K562 (cell line): ENCODE data around the gene GSG1L2. TPM values are rescaled to one million over a fixed set of nuclear protein-coding genes. Genes with fewer than 3 reads are reported as not detected.

Experiments used
- ATAC-seq: fragments of 200-7000 bp; cut with Tn5 transposase; 3 replicates; pipeline ENCODE4 v1.9.1; 2020; ENCODE audit warnings: moderate library complexity
- BruUV-seq: library from RNA; stranded (reverse); fragments of 400-500 nt; replicated peaks from 2 replicates; lab custom pipeline; 2021; lab: Mats Ljungman, UMichigan
- CTCF ChIA-PET: fragments of 300-600 bp; formaldehyde crosslinking; extraction: SDS; loops from one replicate; lab custom pipeline; 2021; ENCODE audit warnings: low intra/inter-chr PET ratio; lab: Yijun Ruan, JAX
- POLR2A ChIA-PET: fragments of 300-600, 350-650 bp; sonication (Branson Sonifier 250); formaldehyde crosslinking; extraction: SDS; loops from one replicate; lab custom pipeline; 2021; ENCODE audit warnings: antibody characterized with exemption, inconsistent platforms; lab: Yijun Ruan, JAX
- DNase-seq, 4 experiments: peaks; one replicate each; pipeline versions ENCODE4 v3.0.0 to v3.0.0-alpha.2; 2011 to 2018; ENCODE audit warnings: low spot score in 3 of 4, mixed read lengths in 3 of 4; ENCODE audit errors: extremely low read depth in 1 of 4
- FAIRE-seq: peaks from 2 replicates; lab custom pipeline; 2011; peaks lifted over from hg19 to GRCh38; lab: Jason Lieb, UNC
- H2AFZ ChIP-seq: 2 replicates; pipeline ENCODE4 v1.6.0; 2011; ENCODE audit warnings: low read depth, low read length, control low read depth, inconsistent platforms
- H3K27ac ChIP-seq: fragments of 200-600 bp; 3 replicates; pipeline ENCODE4 v1.8.0; 2011; ENCODE audit warnings: low read depth, mild to moderate bottlenecking, control low read depth, inconsistent platforms, low read length, moderate library complexity, mixed read lengths; ENCODE audit errors: extremely low read depth
- H3K27me3 ChIP-seq, 2 experiments: fragments of 300-600 bp in 1 of 2; 2 replicates in 1 of 2; 3 replicates in 1 of 2; pipeline versions ENCODE4 v1.6.0 to v1.8.0; 2011; ENCODE audit warnings: inconsistent platforms in 2 of 2, low read length in 2 of 2, mild to moderate bottlenecking in 1 of 2, mixed read lengths in 1 of 2, moderate library complexity in 1 of 2; ENCODE audit not compliant: control insufficient read depth in 2 of 2, insufficient read depth in 2 of 2
- H3K36me3 ChIP-seq: fragments of 300-600 bp; 3 replicates; pipeline ENCODE4 v1.8.0; 2011; ENCODE audit warnings: mild to moderate bottlenecking, low read length, inconsistent platforms; ENCODE audit not compliant: control insufficient read depth, insufficient read depth
- H3K4me1 ChIP-seq, 2 experiments: fragments of 200-600 bp in 1 of 2; replicated peaks in 1 of 2; 2 replicates in 1 of 2; 3 replicates in 1 of 2; pipeline versions ENCODE4 v1.5.1 to v1.8.0; 2011; ENCODE audit warnings: inconsistent platforms in 2 of 2, low read length in 2 of 2, mild to moderate bottlenecking in 1 of 2, mixed read lengths in 1 of 2, moderate library complexity in 1 of 2; ENCODE audit not compliant: control insufficient read depth in 2 of 2, insufficient read depth in 2 of 2
- H3K4me2 ChIP-seq: 2 replicates; pipeline ENCODE4 v1.6.1; 2011; ENCODE audit warnings: low read length, control low read depth, inconsistent platforms, mixed read lengths; ENCODE audit not compliant: insufficient read depth
- H3K4me3 ChIP-seq: fragments of 200-600 bp; sonication (generic), shearing (Covaris generic); 2 replicates; pipeline ENCODE4 v1.5.1; 2016; ENCODE audit warnings: control low read depth, inconsistent platforms
- H3K79me2 ChIP-seq: fragments of 200-600 bp; 3 replicates; pipeline ENCODE4 v1.8.0; 2011; ENCODE audit warnings: low read length, inconsistent platforms; ENCODE audit not compliant: control insufficient read depth, insufficient read depth
- H3K9ac ChIP-seq, 2 experiments: 2 replicates each; pipeline versions ENCODE4 v1.6.0 to v1.6.1; 2011; ENCODE audit warnings: low read depth in 2 of 2, low read length in 2 of 2, control low read depth in 1 of 2, inconsistent platforms in 1 of 2, mild to moderate bottlenecking in 1 of 2, mixed read lengths in 1 of 2; ENCODE audit not compliant: insufficient read depth in 1 of 2
- H3K9me1 ChIP-seq: one replicate; pipeline ENCODE4 v1.6.0; 2011; ENCODE audit warnings: inconsistent platforms, mild to moderate bottlenecking, low read length, moderate library complexity; ENCODE audit not compliant: control insufficient read depth, insufficient read depth
- H3K9me3 ChIP-seq: replicated peaks from 2 replicates; pipeline ENCODE4 v1.5.1; 2011; ENCODE audit warnings: low read depth, low read length, inconsistent platforms; ENCODE audit not compliant: control insufficient read depth, insufficient read depth
- H4K20me1 ChIP-seq: replicated peaks from 2 replicates; pipeline ENCODE4 v1.6.1; 2011; ENCODE audit warnings: low read length, inconsistent platforms, mixed read lengths; ENCODE audit not compliant: control insufficient read depth, insufficient read depth
- CBX5 ChIP-seq: IDR thresholded peaks from 2 replicates; pipeline ENCODE4 v1.6.1; 2014; ENCODE audit warnings: low read depth, borderline replicate concordance
- CCAR2 ChIP-seq: fragments of 200-400 bp; formaldehyde crosslinking; IDR thresholded peaks from 2 replicates; pipeline ENCODE4 v1.6.1; 2017; ENCODE audit warnings: mild to moderate bottlenecking, low read depth, low read length
- DMBX1 ChIP-seq: fragments of 250-450 bp; sonication (Bioruptor Pico); IDR thresholded peaks from 2 replicates; pipeline ENCODE4 v1.8.0; 2022; ENCODE audit warnings: inconsistent platforms, mild to moderate bottlenecking, moderate library complexity, borderline replicate concordance
- FOXP4 ChIP-seq: sonication (generic); formaldehyde crosslinking; IDR thresholded peaks from 2 replicates; pipeline ENCODE4 v1.8.0; 2022; ENCODE audit warnings: mild to moderate bottlenecking, missing genetic modification reagents, borderline replicate concordance
- GABPB2 ChIP-seq: fragments of 250-450 bp; sonication (Bioruptor Pico); conservative IDR thresholded peaks from 2 replicates; pipeline ENCODE4 v1.5.1; 2021; ENCODE audit warnings: mild to moderate bottlenecking
- HMG20A ChIP-seq: fragments of 450-650 bp; formaldehyde crosslinking; conservative IDR thresholded peaks from 2 replicates; pipeline ENCODE4 v1.4.0; 2020; ENCODE audit warnings: mild to moderate bottlenecking, mixed read lengths
- PTTG1 ChIP-seq: fragments of 450-650 bp; IDR thresholded peaks from 2 replicates; pipeline ENCODE4 v1.6.1; 2016; ENCODE audit warnings: low read depth, mild to moderate bottlenecking, missing genetic modification characterization, missing compliant biosample characterization
- SIN3A ChIP-seq, 2 experiments: fragments of 150-350 bp in 1 of 2; IDR thresholded peaks; 2 replicates each; pipeline ENCODE4 v1.6.1; 2011 to 2016; ENCODE audit warnings: borderline replicate concordance in 2 of 2, low read depth in 2 of 2, low read length in 2 of 2, mild to moderate bottlenecking in 2 of 2, moderate library complexity in 2 of 2; ENCODE audit not compliant: control insufficient read depth in 1 of 2
- YY1 ChIP-seq, 3 experiments: IDR thresholded peaks; 2 replicates each; pipeline ENCODE4 v1.6.1; 2011; ENCODE audit warnings: low read length in 2 of 3, mild to moderate bottlenecking in 2 of 3, moderate library complexity in 2 of 3, borderline replicate concordance in 1 of 3, control low read depth in 1 of 3, low read depth in 1 of 3; ENCODE audit not compliant: insufficient read depth in 3 of 3, insufficient replicate concordance in 2 of 3, control insufficient read depth in 1 of 3, insufficient read length in 1 of 3; ENCODE audit errors: extremely low read depth in 1 of 3
- ZBTB11 ChIP-seq, 3 experiments: fragments of 200-800 bp in 1 of 3; fragments of 250-450 bp in 1 of 3; fragments of 450-650 bp in 1 of 3; sonication (Bioruptor Pico) in 1 of 3; sonication (Bioruptor generic) in 1 of 3; formaldehyde crosslinking in 1 of 3; IDR thresholded peaks; 2 replicates each; pipeline versions ENCODE4 v1.6.1 to v1.8.0; 2016 to 2022; ENCODE audit warnings: mild to moderate bottlenecking in 2 of 3, missing genetic modification characterization in 2 of 3, missing compliant biosample characterization in 1 of 3, moderate library complexity in 1 of 3
- ZNF324 ChIP-seq: fragments of 250-450 bp; sonication (Bioruptor Pico); IDR thresholded peaks from 2 replicates; pipeline ENCODE4 v1.4.0; 2020; ENCODE audit warnings: mild to moderate bottlenecking
- ZNF766 ChIP-seq: fragments of 200-800 bp; sonication (Bioruptor generic); conservative IDR thresholded peaks from 2 replicates; pipeline ENCODE4 v1.6.1; 2016; ENCODE audit warnings: missing genetic modification characterization, missing compliant biosample characterization
- whole genome bisulfite sequencing: fragments of 100-300 bp; shearing (Covaris generic); methylation state at CpG from one replicate; pipeline ENCODE4 v1.1.6; 2016; ENCODE audit warnings: low coverage, mixed read lengths; ENCODE audit not compliant: insufficient coverage; ENCODE audit errors: missing lambda C conversion rate; 5-methylcytosine and 5-hydroxymethylcytosine counted together
- in situ Hi-C: fragments of 300-500 bp; cut with MboI; formaldehyde crosslinking; loops from 4 replicates; pipeline ENCODE4 v1.15.0; 2018; ENCODE audit warnings: inconsistent platforms, mixed read lengths
- intact Hi-C: fragments of 100-400 bp; cut with micrococcal nuclease; formaldehyde crosslinking; loops from 2 replicates; pipeline ENCODE4 v1.14.2; 2022
- polyA plus RNA-seq, 8 experiments: library from polyadenylated mRNA; depleted of rRNA in 4 of 8; stranded (reverse) in 5 of 8; unstranded in 3 of 8; fragments of >200 nt; fragmentation: Nextera tagmentation in 2 of 8; fragmentation: Illumina TruSeq in 1 of 8; extraction: Ambion mirVana in 2 of 8; extraction: Trizol in 1 of 8; gene quantifications; 2 replicates each; pipeline versions ENCODE4 v1.2.1 to v1.2.3, GENCODE V29; 2011 to 2014; ENCODE audit warnings: inconsistent platforms in 1 of 8, missing spikeins in 1 of 8
- total RNA-seq, 7 experiments: library from RNA; depleted of rRNA in 6 of 7; stranded (reverse); fragments of >200 nt in 6 of 7; fragmentation: Illumina TruSeq in 2 of 7; extraction: Trizol in 2 of 7; gene quantifications; 2 replicates each; pipeline versions ENCODE4 v1.2.1 to v1.2.3, GENCODE V29; 2011 to 2021; ENCODE audit warnings: low replicate concordance in 1 of 7

The GSG1L2 gene
- total and polyA plus RNA-seq, 9 of the 15 experiments (the other 6 are each of a cell fraction or from before 2014, with no cell fraction given) = not detected

- in situ Hi-C loops (no loop called here), intact Hi-C loops (no loop called here)
- H3K36me3 ChIP-seq = no peaks in the 10 kb centered on the region
- FAIRE-seq = no peak
- DNase-seq = no peak
- H3K9me1 ChIP-seq = no peaks in the 10 kb centered on the region
- H4K20me1 ChIP-seq = no peaks in the 10 kb centered on the region
- no peak overlapping the region for H3K27ac ChIP-seq
- H3K9ac ChIP-seq = no peak overlapping the region
- H3K9me3 ChIP-seq = no peaks in the 10 kb centered on the region
- H2AFZ ChIP-seq = no peak overlapping the region
- TF ChIP-seq CCAR2 (no peak), GABPB2 (CRISPR knock-in tag) (no peak), CBX5 (no peak), FOXP4 (CRISPR knock-in tag) (no peak), ZNF324 (CRISPR knock-in tag) (no peak), DMBX1 (CRISPR knock-in tag) (no peak), PTTG1 (tag) (no peak), HMG20A (CRISPR knock-in tag) (no peak), ZNF766 (CRISPR knock-in tag) (no peak), YY1 (IDR thresholded peaks at IDR 0.05; ENCODE audit: borderline replicate concordance in 1 of 3, control insufficient read depth in 1 of 3, extremely low read depth in 1 of 3, insufficient read depth in 3 of 3, insufficient read length in 1 of 3, insufficient replicate concordance in 2 of 3, low read depth in 1 of 3, low read length in 2 of 3) (no peak), SIN3A (IDR thresholded peaks at IDR 0.05; ENCODE audit: borderline replicate concordance in 2 of 2, control insufficient read depth in 1 of 2, low read depth in 2 of 2, low read length in 2 of 2) (no peak), ZBTB11 (CRISPR knock-in tag; IDR thresholded peaks at IDR 0.05) (no peak)
- CTCF ChIA-PET = no interaction called here
- 0% methylated on average over 9 of the region's 9 CpGs for WGBS
- no peak overlapping the region for H3K4me2 ChIP-seq
- no peak for ATAC-seq
- H3K79me2 ChIP-seq = no peaks in the 10 kb centered on the region
- peaks cover 0 to 4% of the 10 kb centered on the region in 2 experiments; a peak in 1 of 5 replicates for H3K27me3 ChIP-seq
- BruUV-seq = no TSS peak
- POLR2A ChIA-PET = no interaction called here
- H3K4me1 ChIP-seq = no peaks in the 10 kb centered on the region
- H3K4me3 ChIP-seq = no peak overlapping the region
Observed at GRCh38 chr17:9813166-9813565, 8.7 kb downstream of the GSG1L2 start.
